OCI-LY1 (cell line): ENCODE measurements around the gene MYOF.

Source experiments
- H2AFZ ChIP-seq: fragments of 200-600 bp; sonication (generic), shearing (Covaris generic); 2 replicates; pipeline ENCODE4 v1.6.0; 2014; ENCODE audit warnings: antibody characterized with exemption, mild to moderate bottlenecking, low read length
- H3F3A ChIP-seq: fragments of 200-600 bp; sonication (generic), shearing (Covaris generic); 2 replicates; pipeline ENCODE4 v1.6.0; 2014; ENCODE audit warnings: mild to moderate bottlenecking, antibody characterized with exemption, low read length, moderate library complexity; ENCODE audit not compliant: insufficient read depth
- H3K27ac ChIP-seq: fragments of 200-600 bp; sonication (generic); 2 replicates; pipeline ENCODE4 v1.5.1; 2014; ENCODE audit warnings: low read length, mixed run types, mild to moderate bottlenecking, low read depth; ENCODE audit not compliant: poor library complexity, severe bottlenecking
- H3K27me3 ChIP-seq: fragments of 200-600 bp; sonication (generic); 2 replicates; pipeline ENCODE4 v1.6.0; 2014; ENCODE audit warnings: antibody characterized with exemption, mild to moderate bottlenecking, low read length, moderate library complexity; ENCODE audit not compliant: insufficient read depth
- H3K36me3 ChIP-seq: fragments of 200-600 bp; sonication (generic); 2 replicates; pipeline ENCODE4 v1.6.1; 2014; ENCODE audit warnings: mild to moderate bottlenecking, antibody characterized with exemption, low read length, moderate library complexity, mixed read lengths; ENCODE audit not compliant: insufficient read depth
- H3K4me1 ChIP-seq: fragments of 200-600 bp; sonication (generic); 2 replicates; pipeline ENCODE4 v1.5.1; 2014; ENCODE audit warnings: mild to moderate bottlenecking, low read length, moderate library complexity; ENCODE audit not compliant: insufficient read depth, severe bottlenecking
- H3K4me2 ChIP-seq: fragments of 200-600 bp; sonication (generic), shearing (Covaris generic); 2 replicates; pipeline ENCODE4 v1.6.1; 2014; ENCODE audit warnings: low read length
- H3K4me3 ChIP-seq: fragments of 200-600 bp; sonication (generic); 2 replicates; pipeline ENCODE4 v1.5.1; 2014; ENCODE audit warnings: low read length, low read depth, mild to moderate bottlenecking, mixed read lengths; ENCODE audit not compliant: poor library complexity, severe bottlenecking
- H3K79me2 ChIP-seq: fragments of 200-600 bp; shearing (Covaris generic); 2 replicates; pipeline ENCODE4 v1.6.1; 2016; ENCODE audit warnings: mixed run types, low read length, mixed read lengths; ENCODE audit not compliant: insufficient read depth
- H3K9ac ChIP-seq: fragments of 200-600 bp; sonication (generic), shearing (Covaris generic); 2 replicates; pipeline ENCODE4 v1.6.1; 2014; ENCODE audit warnings: mild to moderate bottlenecking, low read length, mixed read lengths
- H3K9me2 ChIP-seq: fragments of 200-600 bp; sonication (generic), shearing (Covaris generic); 2 replicates; pipeline ENCODE4 v1.6.1; 2014; ENCODE audit warnings: low read depth, mild to moderate bottlenecking, low read length, mixed read lengths
- H3K9me3 ChIP-seq: fragments of 200-600 bp; shearing (Covaris generic); 2 replicates; pipeline ENCODE4 v1.6.1; 2014; ENCODE audit warnings: low read length, mixed read lengths
- H4K20me1 ChIP-seq: fragments of 200-600 bp; sonication (generic), shearing (Covaris generic); 2 replicates; pipeline ENCODE4 v1.6.0; 2016; ENCODE audit warnings: mild to moderate bottlenecking, low read length; ENCODE audit not compliant: insufficient read depth
- CTCF ChIP-seq: fragments of 200-600 bp; sonication (generic), shearing (Covaris generic); IDR thresholded peaks from 2 replicates; pipeline ENCODE4 v1.5.1; 2017; ENCODE audit warnings: mild to moderate bottlenecking, antibody characterized with exemption, low read length, moderate library complexity, mixed read lengths
- EZH2 ChIP-seq: fragments of 200-600 bp; sonication (generic), shearing (Covaris generic); IDR thresholded peaks from 2 replicates; pipeline ENCODE4 v1.8.0; 2017; ENCODE audit warnings: borderline replicate concordance, mixed run types, mild to moderate bottlenecking, antibody characterized with exemption, low read length, moderate library complexity, mixed read lengths

Gene MYOF

GRCh38 chr10:93274419-93274818 lies 207.7 kb downstream of the MYOF start:
- no peak overlapping the region for H3K4me3 ChIP-seq
- TF ChIP-seq EZH2 = no peak
- H3K9me2 ChIP-seq = no peaks in the 10 kb centered on the region
- H3K4me1 ChIP-seq = no peaks in the 10 kb centered on the region
- H2AFZ ChIP-seq = no peak overlapping the region
- H3K79me2 ChIP-seq = no peaks in the 10 kb centered on the region
- no peak overlapping the region for H3K27ac ChIP-seq
- H3K9ac ChIP-seq = no peak overlapping the region
- H3F3A ChIP-seq = no peaks in the 10 kb centered on the region
- H3K27me3 ChIP-seq = no peaks in the 10 kb centered on the region
- H3K36me3 ChIP-seq = no peaks in the 10 kb centered on the region
- no peak overlapping the region for H3K4me2 ChIP-seq
- H3K9me3 ChIP-seq = no peaks in the 10 kb centered on the region
- no peaks in the 10 kb centered on the region for H4K20me1 ChIP-seq

DNA sequence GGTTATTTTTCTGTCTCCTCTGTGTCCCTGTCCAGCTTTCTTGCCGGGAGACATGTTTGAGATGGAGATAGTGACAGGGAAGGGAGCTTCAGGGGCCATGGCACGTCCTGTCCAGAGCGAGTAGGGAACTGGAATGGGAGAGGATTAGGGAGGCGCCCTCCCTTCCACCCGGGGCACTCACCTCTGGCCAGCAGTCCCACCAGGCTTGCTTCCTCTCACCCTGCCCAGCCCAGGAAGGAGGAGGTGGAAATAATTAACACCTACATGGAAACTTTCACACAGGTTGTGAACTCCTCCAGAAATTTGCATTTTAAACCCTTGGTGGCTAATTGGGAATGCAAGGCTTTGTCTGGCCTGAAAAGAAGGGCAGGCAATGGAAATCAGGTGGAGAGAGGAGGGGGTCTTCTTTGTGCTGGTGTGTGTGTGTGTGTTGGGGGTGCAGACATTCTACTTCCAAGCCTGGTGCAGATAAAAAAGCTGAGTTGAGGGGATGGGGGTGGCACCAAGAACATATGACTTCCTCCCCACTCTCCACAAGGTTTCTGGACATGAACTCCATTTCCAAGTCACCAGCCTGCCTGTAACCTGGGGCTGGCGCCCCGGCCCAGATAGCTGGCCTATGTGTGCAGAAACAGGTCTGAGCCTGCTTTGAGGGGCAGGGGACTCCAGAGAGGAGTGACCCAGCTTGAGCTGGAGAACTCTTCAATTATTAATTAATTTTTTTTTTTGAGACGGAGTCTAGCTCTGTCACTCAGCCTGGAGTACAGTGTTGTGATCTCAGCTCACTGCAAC lies 209.1 kb downstream of the MYOF start:
- Histone ChIP-seq H3K4me1 (no peaks in the 10 kb centered on the region), H3K27ac (no peak overlapping the region), H3F3A (no peaks in the 10 kb centered on the region), H3K27me3 (no peaks in the 10 kb centered on the region), H4K20me1 (no peaks in the 10 kb centered on the region), H3K4me2 (no peak overlapping the region), H3K9ac (no peak overlapping the region), H3K79me2 (no peaks in the 10 kb centered on the region), H2AFZ (no peak overlapping the region), H3K9me3 (no peaks in the 10 kb centered on the region), H3K36me3 (no peaks in the 10 kb centered on the region), H3K9me2 (no peaks in the 10 kb centered on the region), H3K4me3 (no peak overlapping the region)
- TF ChIP-seq EZH2 (no peak), CTCF (no peak)

DNA sequence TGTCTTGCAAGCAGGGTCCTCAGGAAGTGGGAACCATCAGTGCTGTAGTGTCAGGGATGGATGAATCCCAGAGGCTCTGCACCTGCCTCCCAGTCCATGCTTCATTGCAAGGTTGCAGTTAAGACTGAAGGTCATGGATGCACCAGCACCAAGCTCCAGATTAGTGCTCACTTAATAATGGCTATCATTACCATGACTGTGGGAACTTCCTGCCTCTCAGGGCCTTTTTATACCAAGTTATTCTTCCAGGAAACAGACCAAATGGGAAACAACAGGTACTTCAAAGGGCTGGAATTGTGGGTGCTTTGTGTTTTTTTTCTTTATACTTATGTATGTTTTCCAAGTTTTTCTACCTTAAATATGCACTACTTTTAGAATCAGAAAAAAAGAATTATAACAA lies 210.8 kb downstream of the MYOF start:
- Histone ChIP-seq H3K36me3 (no peaks in the 10 kb centered on the region), H3K4me2 (no peak overlapping the region), H3K27ac (no peak overlapping the region), H3K79me2 (no peaks in the 10 kb centered on the region), H4K20me1 (no peaks in the 10 kb centered on the region), H3K9me3 (no peaks in the 10 kb centered on the region), H3K27me3 (no peaks in the 10 kb centered on the region), H3F3A (no peaks in the 10 kb centered on the region), H3K9ac (no peak overlapping the region), H3K9me2 (no peaks in the 10 kb centered on the region), H3K4me3 (no peak overlapping the region), H2AFZ (no peak overlapping the region), H3K4me1 (no peaks in the 10 kb centered on the region)
- no peak for TF ChIP-seq CTCF
- no peak for TF ChIP-seq EZH2

GRCh38 chr10:93269281-93269680 lies 212.9 kb downstream of the MYOF start:
- H3K27ac ChIP-seq = no peak overlapping the region
- no peak overlapping the region for H3K4me2 ChIP-seq
- H4K20me1 ChIP-seq = no peaks in the 10 kb centered on the region

More at GRCh38 chr10:93269281-93269680, 212.9 kb downstream of the MYOF start:
- no peaks in the 10 kb centered on the region for H3K36me3 ChIP-seq
- H3K79me2 ChIP-seq = no peaks in the 10 kb centered on the region
- H3K9me2 ChIP-seq = no peaks in the 10 kb centered on the region
- H3K4me1 ChIP-seq = no peaks in the 10 kb centered on the region
- no peaks in the 10 kb centered on the region for H3F3A ChIP-seq
- no peaks in the 10 kb centered on the region for H3K9me3 ChIP-seq
- no peak overlapping the region for H2AFZ ChIP-seq
- H3K4me3 ChIP-seq = no peak overlapping the region
- no peak overlapping the region for H3K9ac ChIP-seq
- TF ChIP-seq CTCF (no peak), EZH2 (no peak)
- no peaks in the 10 kb centered on the region for H3K27me3 ChIP-seq
